ENCODE measurements around the gene MUCL3. TPM values are rescaled to one million over a fixed set of nuclear protein-coding genes. Genes with fewer than 3 reads are reported as not detected.

Gene MUCL3
- polyA plus RNA-seq, 1 of the 3 experiments (the other 2 are of a cell fraction), result not detected

DNA sequence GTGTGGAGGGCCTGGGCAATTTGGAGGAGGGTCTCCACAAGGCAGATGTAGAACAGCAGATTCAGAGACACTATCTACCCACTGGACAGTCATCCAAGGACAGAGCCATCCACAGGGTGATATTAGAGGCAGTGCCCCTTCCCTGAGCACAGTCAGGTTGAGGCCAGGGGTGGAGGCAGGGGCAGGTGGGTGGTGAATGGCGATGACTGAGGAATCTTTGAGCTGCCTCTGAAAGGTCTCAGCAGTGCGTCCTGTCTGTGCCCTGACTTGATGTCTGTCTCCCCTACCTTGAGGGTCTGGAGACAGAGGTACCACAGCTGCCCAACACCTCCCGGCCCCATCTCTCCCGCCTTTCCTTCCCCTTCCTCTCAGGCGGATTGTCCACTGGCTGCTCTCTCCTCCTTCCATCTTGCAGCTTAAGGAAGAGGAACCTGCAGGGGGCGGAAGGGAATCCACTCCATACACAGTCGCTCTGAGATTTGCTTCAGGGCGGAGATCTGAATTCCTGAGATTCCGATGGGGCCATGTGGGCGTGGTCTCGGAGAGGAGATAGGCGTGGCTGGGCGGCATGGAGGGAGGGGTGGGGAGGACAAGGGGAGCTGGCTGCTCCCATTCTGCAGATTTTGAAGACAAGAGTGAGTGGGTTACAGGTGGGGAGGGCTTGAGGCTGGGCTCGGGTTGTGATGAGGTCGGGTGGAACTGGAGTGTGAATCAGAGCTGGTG, 1.7 kb downstream of the MUCL3 start (continued):
- TF ChIP-seq EZH2phosphoT487 (IDR thresholded peaks at IDR 0.05; ENCODE audit: borderline replicate concordance, low read depth), result no peak
- no peak for TF ChIP-seq MEF2A (IDR thresholded peaks at IDR 0.05; ENCODE audit: borderline replicate concordance, low read depth)

GRCh38 chr6:30944051-30944450, 3.3 kb downstream of the MUCL3 start:
- ChIA-PET CTCF (no interaction called here), POLR2A (no interaction called here)
- TF ChIP-seq IRF3 (IDR thresholded peaks at IDR 0.05; ENCODE audit: low read depth, low read length), result no peak
- TF ChIP-seq GABPA (IDR thresholded peaks at IDR 0.05; ENCODE audit: low read depth), result no peak
- TF ChIP-seq RFX5 (IDR thresholded peaks at IDR 0.05; ENCODE audit: low read length), result no peak
- TF ChIP-seq NRF1 (IDR thresholded peaks at IDR 0.05; ENCODE audit: low read depth, low read length), result no peak
- TF ChIP-seq FOSL2 (IDR thresholded peaks at IDR 0.05; ENCODE audit: borderline replicate concordance, low read depth), result no peak
- no peak for TF ChIP-seq FOXM1 (IDR thresholded peaks at IDR 0.05; ENCODE audit: low read depth)
- TF ChIP-seq RCOR1 (IDR thresholded peaks at IDR 0.05; ENCODE audit: low read length), result no peak
- TF ChIP-seq, protein P1, sequence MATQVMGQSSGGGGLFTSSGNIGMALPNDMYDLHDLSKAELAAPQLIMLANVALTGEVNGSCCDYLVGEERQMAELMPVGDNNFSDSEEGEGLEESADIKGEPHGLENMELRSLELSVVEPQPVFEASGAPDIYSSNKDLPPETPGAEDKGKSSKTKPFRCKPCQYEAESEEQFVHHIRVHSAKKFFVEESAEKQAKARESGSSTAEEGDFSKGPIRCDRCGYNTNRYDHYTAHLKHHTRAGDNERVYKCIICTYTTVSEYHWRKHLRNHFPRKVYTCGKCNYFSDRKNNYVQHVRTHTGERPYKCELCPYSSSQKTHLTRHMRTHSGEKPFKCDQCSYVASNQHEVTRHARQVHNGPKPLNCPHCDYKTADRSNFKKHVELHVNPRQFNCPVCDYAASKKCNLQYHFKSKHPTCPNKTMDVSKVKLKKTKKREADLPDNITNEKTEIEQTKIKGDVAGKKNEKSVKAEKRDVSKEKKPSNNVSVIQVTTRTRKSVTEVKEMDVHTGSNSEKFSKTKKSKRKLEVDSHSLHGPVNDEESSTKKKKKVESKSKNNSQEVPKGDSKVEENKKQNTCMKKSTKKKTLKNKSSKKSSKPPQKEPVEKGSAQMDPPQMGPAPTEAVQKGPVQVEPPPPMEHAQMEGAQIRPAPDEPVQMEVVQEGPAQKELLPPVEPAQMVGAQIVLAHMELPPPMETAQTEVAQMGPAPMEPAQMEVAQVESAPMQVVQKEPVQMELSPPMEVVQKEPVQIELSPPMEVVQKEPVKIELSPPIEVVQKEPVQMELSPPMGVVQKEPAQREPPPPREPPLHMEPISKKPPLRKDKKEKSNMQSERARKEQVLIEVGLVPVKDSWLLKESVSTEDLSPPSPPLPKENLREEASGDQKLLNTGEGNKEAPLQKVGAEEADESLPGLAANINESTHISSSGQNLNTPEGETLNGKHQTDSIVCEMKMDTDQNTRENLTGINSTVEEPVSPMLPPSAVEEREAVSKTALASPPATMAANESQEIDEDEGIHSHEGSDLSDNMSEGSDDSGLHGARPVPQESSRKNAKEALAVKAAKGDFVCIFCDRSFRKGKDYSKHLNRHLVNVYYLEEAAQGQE (IDR thresholded peaks at IDR 0.05; ENCODE audit: low read depth, low read length), result no peak
- TF ChIP-seq TEAD4 (IDR thresholded peaks at IDR 0.05; ENCODE audit: borderline replicate concordance, insufficient read depth), result no peak
- TF ChIP-seq JUND (IDR thresholded peaks at IDR 0.05), result no peak
- TF ChIP-seq MAX (IDR thresholded peaks at IDR 0.05; ENCODE audit: low read depth), result no peak
- TF ChIP-seq RXRA (IDR thresholded peaks at IDR 0.05; ENCODE audit: borderline replicate concordance, low read depth), result no peak
- Histone ChIP-seq H3K4me1 (ENCODE audit: control insufficient read depth in 1 of 2, insufficient read depth in 2 of 2, low read depth in 1 of 2, low read length in 1 of 2) (peaks cover 0 to 4% of the 10 kb centered on the region in 2 experiments; a peak in 1 of 4 replicates), H3K9ac (no peak overlapping the region), H3K4me3 (ENCODE audit: low read depth in 2 of 2, low read length in 1 of 2) (no peak overlapping the region), H3K27me3 (ENCODE audit: insufficient read depth) (peaks cover 26% of the 10 kb centered on the region; the same call in 1 of the 2 replicates), H3K9me2 (no peaks in the 10 kb centered on the region), H3K36me3 (replicated peaks in 1 of 2; ENCODE audit: control insufficient read depth in 1 of 2, insufficient read depth in 2 of 2, low read length in 1 of 2) (no peaks in the 10 kb centered on the region), H3K9me3 (no peaks in the 10 kb centered on the region), H4K20me1 (ENCODE audit: insufficient read depth) (no peaks in the 10 kb centered on the region), H2AFZ (ENCODE audit: low read depth) (no peak overlapping the region), H3K27ac (ENCODE audit: low read depth in 2 of 2, low read length in 1 of 2) (no peak overlapping the region), H3K79me2 (ENCODE audit: insufficient read depth) (no peaks in the 10 kb centered on the region), H3K4me2 (no peak overlapping the region), H3F3A (replicated peaks; ENCODE audit: insufficient read depth) (no peaks in the 10 kb centered on the region)
- no peak for DNase-seq
- 75% methylated on average over 4 of the region's 4 CpGs for WGBS (ENCODE audit: low lambda C conversion rate)
